GM13977 (cell line): ENCODE measurements around the gene CHORDC1.
"Not testable (repeated sequence)": the region's sequence is repeated elsewhere in the genome, so short reads cannot be mapped to it uniquely, and the experiment has no call there.

Experiments used
- DNase-seq: peaks from one replicate; pipeline ENCODE4 v3.0.0; 2012; ENCODE audit warnings: low spot score
- in situ Hi-C: fragments of 300-500 bp; cut with MboI; formaldehyde crosslinking; loops from one replicate; pipeline ENCODE4 v1.12.0; 2022; ENCODE audit warnings: low sequenced_read_pairs, low pct_unique_long_range_greater_than_20kb, mixed read lengths, inconsistent platforms; ENCODE audit not compliant: unreplicated experiment
- TF ChIP-seq, protein P1 (sequence below): IDR thresholded peaks from 2 replicates; pipeline ENCODE4 v1.5.1; 2012; ENCODE audit warnings: mild to moderate bottlenecking, control low read depth; ENCODE audit not compliant: insufficient read depth; ENCODE audit errors: extremely low read depth, missing control alignments

The CHORDC1 gene

GRCh38 chr11:90178751-90179150, 44.1 kb downstream of the CHORDC1 start:
- in situ Hi-C loops, result no loop called here
- TF ChIP-seq, protein P1, sequence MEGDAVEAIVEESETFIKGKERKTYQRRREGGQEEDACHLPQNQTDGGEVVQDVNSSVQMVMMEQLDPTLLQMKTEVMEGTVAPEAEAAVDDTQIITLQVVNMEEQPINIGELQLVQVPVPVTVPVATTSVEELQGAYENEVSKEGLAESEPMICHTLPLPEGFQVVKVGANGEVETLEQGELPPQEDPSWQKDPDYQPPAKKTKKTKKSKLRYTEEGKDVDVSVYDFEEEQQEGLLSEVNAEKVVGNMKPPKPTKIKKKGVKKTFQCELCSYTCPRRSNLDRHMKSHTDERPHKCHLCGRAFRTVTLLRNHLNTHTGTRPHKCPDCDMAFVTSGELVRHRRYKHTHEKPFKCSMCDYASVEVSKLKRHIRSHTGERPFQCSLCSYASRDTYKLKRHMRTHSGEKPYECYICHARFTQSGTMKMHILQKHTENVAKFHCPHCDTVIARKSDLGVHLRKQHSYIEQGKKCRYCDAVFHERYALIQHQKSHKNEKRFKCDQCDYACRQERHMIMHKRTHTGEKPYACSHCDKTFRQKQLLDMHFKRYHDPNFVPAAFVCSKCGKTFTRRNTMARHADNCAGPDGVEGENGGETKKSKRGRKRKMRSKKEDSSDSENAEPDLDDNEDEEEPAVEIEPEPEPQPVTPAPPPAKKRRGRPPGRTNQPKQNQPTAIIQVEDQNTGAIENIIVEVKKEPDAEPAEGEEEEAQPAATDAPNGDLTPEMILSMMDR, result no peak
- DNase-seq, result no peak

- DNase-seq, result no peak
- in situ Hi-C loops, result no loop called here
- TF ChIP-seq, protein P1, result no peak
Measured at GRCh38 chr11:90176069-90176468, 46.8 kb downstream of the CHORDC1 start.

- DNase-seq, result no peak
- in situ Hi-C loops, result no loop called here
- TF ChIP-seq, protein P1, result no peak
Measured at GRCh38 chr11:90171359-90171758, 51.5 kb downstream of the CHORDC1 start.

GRCh38 chr11:90168571-90168970, 54.3 kb downstream of the CHORDC1 start:
- in situ Hi-C loops, result no loop called here
- DNase-seq, result no peak
- TF ChIP-seq, protein P1, result no peak

GRCh38 chr11:90167704-90168103, 55.1 kb downstream of the CHORDC1 start:
- in situ Hi-C loops, result not testable (repeated sequence)

GRCh38 chr11:90166982-90167573, 55.8 kb downstream of the CHORDC1 start:
- in situ Hi-C loops, DNase-seq: not testable (repeated sequence)

More at GRCh38 chr11:90167704-90168103, 55.1 kb downstream of the CHORDC1 start:
- DNase-seq, result not testable (repeated sequence)
